Esophagus muscularis mucosa (tissue), 4 donors: Measurements from ENCODE around the gene SMPD2. TPM values are rescaled to one million over a fixed set of nuclear protein-coding genes. Genes with fewer than 3 reads are reported as not detected.

Source experiments
- DNase-seq: peaks from one replicate; pipeline ENCODE4 v3.0.0-alpha.2; 2017; ENCODE audit errors: extremely low spot score
- H3K27ac ChIP-seq, 4 donors: fragments of 200-600 bp; sonication (generic); replicated peaks in 1 of 4; 1 replicate in 3 of 4; 2 replicates in 1 of 4; pipeline ENCODE4 v1.5.1; 2016 to 2019; ENCODE audit warnings: mild to moderate bottlenecking in 1 of 4
- H3K27me3 ChIP-seq, 4 donors: fragments of 200-600 bp; sonication (generic); one replicate each; pipeline versions ENCODE4 v1.5.1 to v1.6.0; 2016 to 2019
- H3K36me3 ChIP-seq, 4 donors: fragments of 200-600 bp; sonication (generic); one replicate each; pipeline ENCODE4 v1.5.1; 2016 to 2019
- H3K4me1 ChIP-seq, 4 donors: fragments of 200-600 bp; sonication (generic); one replicate each; pipeline ENCODE4 v1.5.1; 2016 to 2019
- H3K4me3 ChIP-seq, 4 donors: fragments of 200-600 bp; sonication (generic); 1 replicate in 2 of 4; 2 replicates in 2 of 4; pipeline ENCODE4 v1.5.1; 2016 to 2019; ENCODE audit warnings: mild to moderate bottlenecking in 4 of 4, moderate library complexity in 1 of 4
- H3K9me3 ChIP-seq, 4 donors: fragments of 200-600 bp; sonication (generic); 1 replicate in 3 of 4; 2 replicates in 1 of 4; pipeline ENCODE4 v1.5.1; 2016 to 2019
- CTCF ChIP-seq, 3 experiments: fragments of 200-600 bp in 2 of 3; fragments of 450-650 bp in 1 of 3; sonication (generic) in 2 of 3; IDR thresholded peaks; one replicate each; pipeline ENCODE4 v1.5.1; 2017 to 2019; ENCODE audit warnings: antibody characterized with exemption in 3 of 3, mild to moderate bottlenecking in 2 of 3, moderate library complexity in 1 of 3
- EP300 ChIP-seq: sonication (generic); formaldehyde crosslinking; IDR thresholded peaks from one replicate; pipeline ENCODE4 v1.6.1; 2017; ENCODE audit warnings: antibody characterized with exemption
- POLR2A ChIP-seq: fragments of 450-650 bp; IDR thresholded peaks from one replicate; pipeline ENCODE4 v1.6.1; 2017; ENCODE audit warnings: antibody characterized with exemption, moderate library complexity, mild to moderate bottlenecking, low read depth
- POLR2AphosphoS5 ChIP-seq, 2 donors: sonication (generic); formaldehyde crosslinking; IDR thresholded peaks; one replicate each; pipeline ENCODE4 v1.6.1; 2017; ENCODE audit warnings: antibody characterized with exemption in 2 of 2
- WGBS: methylation state at CpG from one replicate; pipeline ENCODE4 v1.1.5; 2018; 5-methylcytosine and 5-hydroxymethylcytosine counted together
- intact Hi-C: fragments of 100-400 bp; cut with DNase I; formaldehyde crosslinking; loops from one replicate; pipeline ENCODE4 v1.15.1; 2023
- total RNA-seq, 4 donors: library from RNA; depleted of rRNA; stranded (reverse); fragments of >200 nt; gene quantifications; one replicate each; pipeline versions ENCODE4 v1.1.0 to v1.2.1, GENCODE V29; 2016

Gene SMPD2
- total RNA-seq, 4 donors from 2014 or later, result 4.6 to 7.6 (median 6.4) TPM

GRCh38 chr6:109447878-109448555 lies 7.5 kb downstream of the SMPD2 start:
- no peak for TF ChIP-seq POLR2AphosphoS5 (IDR thresholded peaks at IDR 0.05)
- no peak for TF ChIP-seq EP300
- no peak for TF ChIP-seq POLR2A
- no peak for TF ChIP-seq CTCF (IDR thresholded peaks at IDR 0.05)
- no peak for DNase-seq
- 81% methylated on average over 6 of the region's 8 CpGs for WGBS
- intact Hi-C loops, result no loop called here
- Histone ChIP-seq H3K4me1 (peaks cover 0 to under 1% (median 0%) of the 10 kb centered on the region in 4 donors), H3K27me3 (no peaks in the 10 kb centered on the region), H3K4me3 (no peak overlapping the region), H3K36me3 (peaks cover 3 to 59% (median 48%) of the 10 kb centered on the region in 4 donors), H3K27ac (no peak overlapping the region), H3K9me3 (no peaks in the 10 kb centered on the region)

- H3K36me3 ChIP-seq, result peaks cover 3 to 53% (median 44%) of the 10 kb centered on the region in 4 donors
- no peaks in the 10 kb centered on the region for H3K27me3 ChIP-seq
- peaks cover 0 to 3% (median 2%) of the 10 kb centered on the region in 4 donors for H3K4me1 ChIP-seq
- intact Hi-C loops, result no loop called here
- no peak for DNase-seq
- H3K27ac ChIP-seq, result no peak overlapping the region
- no peak overlapping the region for H3K4me3 ChIP-seq
- 78% methylated on average over 1 of the region's 7 CpGs for WGBS
- H3K9me3 ChIP-seq, result no peaks in the 10 kb centered on the region
- TF ChIP-seq CTCF (IDR thresholded peaks at IDR 0.05) (no peak), EP300 (no peak), POLR2AphosphoS5 (IDR thresholded peaks at IDR 0.05) (no peak)
Observed at GRCh38 chr6:109448615-109449014, 8.1 kb downstream of the SMPD2 start.

GRCh38 chr6:109449064-109449794 lies 8.7 kb downstream of the SMPD2 start:
- no peaks in the 10 kb centered on the region for H3K27me3 ChIP-seq
- TF ChIP-seq POLR2A (no peak), CTCF (IDR thresholded peaks at IDR 0.05) (no peak), POLR2AphosphoS5 (IDR thresholded peaks at IDR 0.05) (no peak), EP300 (no peak)
- H3K4me1 ChIP-seq, result peaks cover 2 to 9% (median 8%) of the 10 kb centered on the region in 4 donors
- peaks cover 3 to 47% (median 38%) of the 10 kb centered on the region in 4 donors for H3K36me3 ChIP-seq
- H3K27ac ChIP-seq, result no peak overlapping the region
- no peak for DNase-seq
- no peaks in the 10 kb centered on the region for H3K9me3 ChIP-seq
- intact Hi-C loops, result no loop called here
- H3K4me3 ChIP-seq, result no peak overlapping the region
- WGBS, result 84% methylated on average over 18 of the region's 19 CpGs

- no peak for TF ChIP-seq EP300
- TF ChIP-seq POLR2A, result no peak
- no peak for TF ChIP-seq CTCF (IDR thresholded peaks at IDR 0.05)
- no peak for TF ChIP-seq POLR2AphosphoS5 (IDR thresholded peaks at IDR 0.05)
- Histone ChIP-seq H3K27me3 (no peaks in the 10 kb centered on the region), H3K4me3 (no peak overlapping the region), H3K4me1 (peaks cover 10 to 17% (median 16%) of the 10 kb centered on the region in 4 donors), H3K9me3 (no peaks in the 10 kb centered on the region), H3K27ac (no peak overlapping the region), H3K36me3 (peaks cover 3 to 39% (median 31%) of the 10 kb centered on the region in 4 donors)
- 91% methylated on average over 10 of the region's 16 CpGs for WGBS
- intact Hi-C loops, result no loop called here
- no peak for DNase-seq
Observed at GRCh38 chr6:109449795-109450673, 9.5 kb downstream of the SMPD2 start.
